HepG2 (cell line): ENCODE data around the gene RBM34. TPM values are rescaled to one million over a fixed set of nuclear protein-coding genes. Genes with fewer than 3 reads are reported as not detected.

Source experiments
- AGO1 ChIP-seq: fragments of 200-400 bp; formaldehyde crosslinking; IDR thresholded peaks from 2 replicates; pipeline ENCODE4 v1.6.1; 2017; ENCODE audit warnings: mild to moderate bottlenecking, low read depth, low read length, moderate library complexity; ENCODE audit not compliant: poor library complexity, severe bottlenecking
- EED ChIP-seq: sonication (generic); formaldehyde crosslinking; IDR thresholded peaks from 2 replicates; pipeline ENCODE4 v1.5.0; 2020; ENCODE audit warnings: mild to moderate bottlenecking, missing genetic modification reagents
- NCOA2 ChIP-seq: sonication (generic); formaldehyde crosslinking; IDR thresholded peaks from 2 replicates; pipeline ENCODE4 v1.8.0; 2022; ENCODE audit warnings: inconsistent platforms
- NFE2L2 ChIP-seq: fragments of 150-350 bp; IDR thresholded peaks from 2 replicates; pipeline ENCODE4 v1.6.1; 2014; ENCODE audit warnings: low read length
- NR1H2 ChIP-seq: sonication (generic); formaldehyde crosslinking; IDR thresholded peaks from 2 replicates; pipeline ENCODE4 v1.8.1; 2022; ENCODE audit warnings: low read depth, missing genetic modification reagents, borderline replicate concordance
- ZFP90 ChIP-seq: sonication (generic); formaldehyde crosslinking; IDR thresholded peaks from 2 replicates; pipeline ENCODE4 v1.8.0; 2022; ENCODE audit warnings: missing genetic modification reagents, mild to moderate bottlenecking, inconsistent platforms, borderline replicate concordance
- ZKSCAN5 ChIP-seq: sonication (generic); formaldehyde crosslinking; IDR thresholded peaks from 2 replicates; pipeline ENCODE4 v1.5.1; 2020; ENCODE audit warnings: mild to moderate bottlenecking, missing genetic modification reagents
- ZMYM3 ChIP-seq: sonication (generic); formaldehyde crosslinking; IDR thresholded peaks from 2 replicates; pipeline ENCODE4 v1.5.1; 2020; ENCODE audit warnings: mild to moderate bottlenecking, missing genetic modification reagents
- ZNF225 ChIP-seq: sonication (generic); formaldehyde crosslinking; IDR thresholded peaks from 2 replicates; pipeline ENCODE4 v1.4.0; 2020; ENCODE audit warnings: mild to moderate bottlenecking, missing genetic modification reagents
- ZNF3 ChIP-seq: IDR thresholded peaks from 2 replicates; pipeline ENCODE4 v1.7.0; 2017; ENCODE audit warnings: inconsistent platforms
- ZNF552 ChIP-seq: sonication (generic); formaldehyde crosslinking; IDR thresholded peaks from 2 replicates; pipeline ENCODE4 v1.9.0; 2022; ENCODE audit warnings: missing genetic modification reagents, mild to moderate bottlenecking, borderline replicate concordance
- ZNF563 ChIP-seq: sonication (generic); formaldehyde crosslinking; IDR thresholded peaks from 2 replicates; pipeline ENCODE4 v1.8.0; 2022; ENCODE audit warnings: mild to moderate bottlenecking, moderate library complexity, missing genetic modification reagents
- ZNF672 ChIP-seq: sonication (generic); formaldehyde crosslinking; IDR thresholded peaks from 2 replicates; pipeline ENCODE4 v1.8.1; 2022; ENCODE audit warnings: missing genetic modification reagents
- ZSCAN30 ChIP-seq: sonication (generic); formaldehyde crosslinking; IDR thresholded peaks from 2 replicates; pipeline ENCODE4 v1.5.0; 2020; ENCODE audit warnings: mild to moderate bottlenecking, missing genetic modification reagents
- polyA plus RNA-seq, 8 experiments: library from polyadenylated mRNA; depleted of rRNA in 3 of 8; stranded (reverse) in 7 of 8; unstranded in 1 of 8; fragments of >200 nt; fragmentation: Illumina TruSeq in 4 of 8; extraction: Trizol in 4 of 8; gene quantifications; 2 replicates each; pipeline versions ENCODE4 v1.2.1 to v1.2.3, GENCODE V29; 2011 to 2016; ENCODE audit warnings: low read depth in 4 of 8, missing spikeins in 1 of 8, mixed read lengths in 1 of 8; ENCODE audit not compliant: insufficient read depth in 1 of 8
- total RNA-seq, 5 experiments: library from RNA; depleted of rRNA; stranded (reverse); fragments of >200 nt; fragmentation: Illumina TruSeq; extraction: Trizol; gene quantifications; 2 replicates each; pipeline ENCODE4 v1.2.3, GENCODE V29; 2016; ENCODE audit warnings: low read depth in 1 of 5
- TF ChIP-seq, protein P1 (sequence below), 2 experiments: sonication (generic) in 1 of 2; formaldehyde crosslinking in 1 of 2; IDR thresholded peaks; 2 replicates each; pipeline versions ENCODE4 v1.5.1 to v1.6.1; 2011 to 2020; ENCODE audit warnings: borderline replicate concordance in 1 of 2, low read depth in 1 of 2, low read length in 1 of 2, mild to moderate bottlenecking in 1 of 2, missing genetic modification reagents in 1 of 2, moderate library complexity in 1 of 2
- TF ChIP-seq, protein P2 (sequence below): IDR thresholded peaks from 2 replicates; pipeline ENCODE4 v1.6.1; 2016; ENCODE audit warnings: low read depth, missing genetic modification reagents, missing compliant biosample characterization
- TF ChIP-seq, protein P3 (sequence below): sonication (generic); formaldehyde crosslinking; IDR thresholded peaks from 2 replicates; pipeline ENCODE4 v1.9.0; 2021; ENCODE audit warnings: missing genetic modification reagents, mild to moderate bottlenecking, borderline replicate concordance
- TF ChIP-seq, protein P4 (sequence below): sonication (generic); formaldehyde crosslinking; IDR thresholded peaks from 2 replicates; pipeline ENCODE4 v1.4.0; 2020; ENCODE audit warnings: missing genetic modification reagents

The RBM34 gene
- total and polyA plus RNA-seq, 2 of the 13 experiments (the other 11 are each of a cell fraction or from before 2014, with no cell fraction given) = 34.7 to 73.0 TPM

DNA sequence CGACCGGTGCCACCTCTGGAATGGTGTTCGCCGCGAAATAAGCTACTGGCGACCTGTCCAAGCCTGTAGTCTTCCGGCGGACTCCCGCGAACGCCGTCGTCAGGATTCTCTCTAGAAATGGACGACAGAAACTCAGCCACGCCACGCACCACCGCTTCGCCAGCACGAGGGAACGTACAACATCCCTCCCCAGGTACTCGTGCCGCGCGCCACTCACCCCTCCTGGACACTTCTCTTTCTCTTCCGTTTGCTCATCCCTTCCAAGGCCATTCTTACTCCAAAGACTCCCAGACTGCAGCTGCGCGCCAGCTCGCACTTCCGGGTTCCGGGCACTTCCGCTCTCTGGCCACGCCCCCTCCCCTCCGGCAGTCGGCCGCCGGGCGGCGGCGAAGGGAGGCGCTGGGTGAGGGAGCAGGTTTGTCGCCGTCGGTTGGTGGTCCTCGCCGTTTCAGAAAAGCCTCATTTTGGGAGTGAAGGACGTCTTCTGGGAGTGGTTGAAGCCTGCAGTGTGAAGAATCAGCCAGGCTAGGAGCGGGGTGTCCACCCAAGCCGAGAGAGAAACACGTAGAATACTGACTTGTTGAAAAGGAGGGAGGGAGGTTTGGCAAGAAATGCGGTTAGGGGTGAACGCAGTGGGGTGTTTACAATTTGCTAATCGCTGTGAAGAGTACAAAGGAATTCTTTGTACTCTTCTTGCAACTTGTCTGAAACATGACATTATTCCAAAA, at the start of gene RBM34 (continued):
- TF ChIP-seq, protein P1, sequence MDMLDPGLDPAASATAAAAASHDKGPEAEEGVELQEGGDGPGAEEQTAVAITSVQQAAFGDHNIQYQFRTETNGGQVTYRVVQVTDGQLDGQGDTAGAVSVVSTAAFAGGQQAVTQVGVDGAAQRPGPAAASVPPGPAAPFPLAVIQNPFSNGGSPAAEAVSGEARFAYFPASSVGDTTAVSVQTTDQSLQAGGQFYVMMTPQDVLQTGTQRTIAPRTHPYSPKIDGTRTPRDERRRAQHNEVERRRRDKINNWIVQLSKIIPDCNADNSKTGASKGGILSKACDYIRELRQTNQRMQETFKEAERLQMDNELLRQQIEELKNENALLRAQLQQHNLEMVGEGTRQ (IDR thresholded peaks at IDR 0.05; ENCODE audit: low read depth, low read length) = no peak
- TF ChIP-seq, protein P1 (CRISPR knock-in tag; IDR thresholded peaks at IDR 0.05; ENCODE audit: borderline replicate concordance) = no peak; the same call in 1 of the 2 replicates
- TF ChIP-seq ZNF552 (CRISPR knock-in tag) (peak; percentile 21; the same call in 1 of the 2 replicates), ZNF672 (no peak), ZKSCAN5 (CRISPR knock-in tag) (no peak), ZFP90 (CRISPR knock-in tag) (peak; percentile 96; the same call in 1 of the 2 replicates), NCOA2 (peak; percentile 71), ZNF3 (CRISPR knock-in tag) (no peak), NFE2L2 (no peak), ZNF563 (peak; percentile 95), ZSCAN30 (no peak; the same call in 1 of the 2 replicates), AGO1 (no peak), NR1H2 (CRISPR knock-in tag) (no peak), ZNF225 (peak; percentile 84; the same call in 1 of the 2 replicates), EED (0 out of 2 replicates have a peak, but pooled peaks have one; percentile 75), ZMYM3 (CRISPR knock-in tag) (no peak)
- TF ChIP-seq, protein P2, sequence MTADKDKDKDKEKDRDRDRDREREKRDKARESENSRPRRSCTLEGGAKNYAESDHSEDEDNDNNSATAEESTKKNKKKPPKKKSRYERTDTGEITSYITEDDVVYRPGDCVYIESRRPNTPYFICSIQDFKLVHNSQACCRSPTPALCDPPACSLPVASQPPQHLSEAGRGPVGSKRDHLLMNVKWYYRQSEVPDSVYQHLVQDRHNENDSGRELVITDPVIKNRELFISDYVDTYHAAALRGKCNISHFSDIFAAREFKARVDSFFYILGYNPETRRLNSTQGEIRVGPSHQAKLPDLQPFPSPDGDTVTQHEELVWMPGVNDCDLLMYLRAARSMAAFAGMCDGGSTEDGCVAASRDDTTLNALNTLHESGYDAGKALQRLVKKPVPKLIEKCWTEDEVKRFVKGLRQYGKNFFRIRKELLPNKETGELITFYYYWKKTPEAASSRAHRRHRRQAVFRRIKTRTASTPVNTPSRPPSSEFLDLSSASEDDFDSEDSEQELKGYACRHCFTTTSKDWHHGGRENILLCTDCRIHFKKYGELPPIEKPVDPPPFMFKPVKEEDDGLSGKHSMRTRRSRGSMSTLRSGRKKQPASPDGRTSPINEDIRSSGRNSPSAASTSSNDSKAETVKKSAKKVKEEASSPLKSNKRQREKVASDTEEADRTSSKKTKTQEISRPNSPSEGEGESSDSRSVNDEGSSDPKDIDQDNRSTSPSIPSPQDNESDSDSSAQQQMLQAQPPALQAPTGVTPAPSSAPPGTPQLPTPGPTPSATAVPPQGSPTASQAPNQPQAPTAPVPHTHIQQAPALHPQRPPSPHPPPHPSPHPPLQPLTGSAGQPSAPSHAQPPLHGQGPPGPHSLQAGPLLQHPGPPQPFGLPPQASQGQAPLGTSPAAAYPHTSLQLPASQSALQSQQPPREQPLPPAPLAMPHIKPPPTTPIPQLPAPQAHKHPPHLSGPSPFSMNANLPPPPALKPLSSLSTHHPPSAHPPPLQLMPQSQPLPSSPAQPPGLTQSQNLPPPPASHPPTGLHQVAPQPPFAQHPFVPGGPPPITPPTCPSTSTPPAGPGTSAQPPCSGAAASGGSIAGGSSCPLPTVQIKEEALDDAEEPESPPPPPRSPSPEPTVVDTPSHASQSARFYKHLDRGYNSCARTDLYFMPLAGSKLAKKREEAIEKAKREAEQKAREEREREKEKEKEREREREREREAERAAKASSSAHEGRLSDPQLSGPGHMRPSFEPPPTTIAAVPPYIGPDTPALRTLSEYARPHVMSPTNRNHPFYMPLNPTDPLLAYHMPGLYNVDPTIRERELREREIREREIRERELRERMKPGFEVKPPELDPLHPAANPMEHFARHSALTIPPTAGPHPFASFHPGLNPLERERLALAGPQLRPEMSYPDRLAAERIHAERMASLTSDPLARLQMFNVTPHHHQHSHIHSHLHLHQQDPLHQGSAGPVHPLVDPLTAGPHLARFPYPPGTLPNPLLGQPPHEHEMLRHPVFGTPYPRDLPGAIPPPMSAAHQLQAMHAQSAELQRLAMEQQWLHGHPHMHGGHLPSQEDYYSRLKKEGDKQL (CRISPR knock-in tag) = no peak; the same call in 1 of the 2 replicates
- TF ChIP-seq, protein P3, sequence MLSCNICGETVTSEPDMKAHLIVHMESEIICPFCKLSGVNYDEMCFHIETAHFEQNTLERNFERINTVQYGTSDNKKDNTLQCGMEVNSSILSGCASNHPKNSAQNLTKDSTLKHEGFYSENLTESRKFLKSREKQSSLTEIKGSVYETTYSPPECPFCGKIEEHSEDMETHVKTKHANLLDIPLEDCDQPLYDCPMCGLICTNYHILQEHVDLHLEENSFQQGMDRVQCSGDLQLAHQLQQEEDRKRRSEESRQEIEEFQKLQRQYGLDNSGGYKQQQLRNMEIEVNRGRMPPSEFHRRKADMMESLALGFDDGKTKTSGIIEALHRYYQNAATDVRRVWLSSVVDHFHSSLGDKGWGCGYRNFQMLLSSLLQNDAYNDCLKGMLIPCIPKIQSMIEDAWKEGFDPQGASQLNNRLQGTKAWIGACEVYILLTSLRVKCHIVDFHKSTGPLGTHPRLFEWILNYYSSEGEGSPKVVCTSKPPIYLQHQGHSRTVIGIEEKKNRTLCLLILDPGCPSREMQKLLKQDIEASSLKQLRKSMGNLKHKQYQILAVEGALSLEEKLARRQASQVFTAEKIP (CRISPR knock-in tag) = no peak
- TF ChIP-seq, protein P4, sequence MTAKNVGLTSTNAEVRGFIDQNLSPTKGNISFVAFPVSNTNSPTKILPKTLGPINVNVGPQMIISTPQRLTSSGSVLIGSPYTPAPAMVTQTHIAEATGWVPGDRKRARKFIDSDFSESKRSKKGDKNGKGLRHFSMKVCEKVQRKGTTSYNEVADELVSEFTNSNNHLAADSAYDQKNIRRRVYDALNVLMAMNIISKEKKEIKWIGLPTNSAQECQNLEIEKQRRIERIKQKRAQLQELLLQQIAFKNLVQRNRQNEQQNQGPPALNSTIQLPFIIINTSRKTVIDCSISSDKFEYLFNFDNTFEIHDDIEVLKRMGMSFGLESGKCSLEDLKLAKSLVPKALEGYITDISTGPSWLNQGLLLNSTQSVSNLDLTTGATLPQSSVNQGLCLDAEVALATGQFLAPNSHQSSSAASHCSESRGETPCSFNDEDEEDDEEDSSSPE = peak; percentile 90
